ENCODE measurements around the gene PLIN1.

DNA sequence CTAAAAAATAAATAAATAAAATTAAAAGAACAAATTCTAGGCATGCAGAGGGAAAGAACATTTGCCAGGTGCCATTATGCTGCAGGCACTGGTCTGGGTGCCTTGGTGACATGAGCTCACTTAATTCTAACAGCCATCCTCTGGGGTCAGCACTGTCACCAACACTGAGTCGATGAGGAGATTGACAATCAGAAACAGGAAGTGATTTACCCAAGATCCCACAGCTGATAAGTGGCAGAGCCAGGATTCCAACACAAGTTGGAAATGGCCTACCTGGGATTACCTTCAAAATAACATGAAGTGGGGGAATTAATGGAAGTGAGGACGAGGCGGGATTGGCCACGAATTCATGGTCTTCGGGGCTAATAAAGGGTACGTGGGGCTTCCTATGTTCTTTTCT, 3.6 kb downstream of the PLIN1 start:
- TF ChIP-seq CTCF (IDR thresholded peaks at IDR 0.05 in 2 of 3, conservative IDR thresholded peaks at IDR 0.05 in 1 of 3; ENCODE audit: control insufficient read depth in 2 of 3, extremely low read depth in 1 of 3, insufficient read depth in 1 of 3, low read depth in 3 of 3, low read length in 3 of 3) = no peak
- no peak for TF ChIP-seq POLR2AphosphoS5 (IDR thresholded peaks at IDR 0.05; ENCODE audit: low read length)
- TF ChIP-seq, protein P1, sequence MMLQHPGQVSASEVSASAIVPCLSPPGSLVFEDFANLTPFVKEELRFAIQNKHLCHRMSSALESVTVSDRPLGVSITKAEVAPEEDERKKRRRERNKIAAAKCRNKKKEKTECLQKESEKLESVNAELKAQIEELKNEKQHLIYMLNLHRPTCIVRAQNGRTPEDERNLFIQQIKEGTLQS (IDR thresholded peaks at IDR 0.05; ENCODE audit: borderline replicate concordance, extremely low read depth, low read depth, low read length) = no peak
- no peak for TF ChIP-seq SP1 (IDR thresholded peaks at IDR 0.05; ENCODE audit: low read depth, low read length)
- TF ChIP-seq, protein P2, sequence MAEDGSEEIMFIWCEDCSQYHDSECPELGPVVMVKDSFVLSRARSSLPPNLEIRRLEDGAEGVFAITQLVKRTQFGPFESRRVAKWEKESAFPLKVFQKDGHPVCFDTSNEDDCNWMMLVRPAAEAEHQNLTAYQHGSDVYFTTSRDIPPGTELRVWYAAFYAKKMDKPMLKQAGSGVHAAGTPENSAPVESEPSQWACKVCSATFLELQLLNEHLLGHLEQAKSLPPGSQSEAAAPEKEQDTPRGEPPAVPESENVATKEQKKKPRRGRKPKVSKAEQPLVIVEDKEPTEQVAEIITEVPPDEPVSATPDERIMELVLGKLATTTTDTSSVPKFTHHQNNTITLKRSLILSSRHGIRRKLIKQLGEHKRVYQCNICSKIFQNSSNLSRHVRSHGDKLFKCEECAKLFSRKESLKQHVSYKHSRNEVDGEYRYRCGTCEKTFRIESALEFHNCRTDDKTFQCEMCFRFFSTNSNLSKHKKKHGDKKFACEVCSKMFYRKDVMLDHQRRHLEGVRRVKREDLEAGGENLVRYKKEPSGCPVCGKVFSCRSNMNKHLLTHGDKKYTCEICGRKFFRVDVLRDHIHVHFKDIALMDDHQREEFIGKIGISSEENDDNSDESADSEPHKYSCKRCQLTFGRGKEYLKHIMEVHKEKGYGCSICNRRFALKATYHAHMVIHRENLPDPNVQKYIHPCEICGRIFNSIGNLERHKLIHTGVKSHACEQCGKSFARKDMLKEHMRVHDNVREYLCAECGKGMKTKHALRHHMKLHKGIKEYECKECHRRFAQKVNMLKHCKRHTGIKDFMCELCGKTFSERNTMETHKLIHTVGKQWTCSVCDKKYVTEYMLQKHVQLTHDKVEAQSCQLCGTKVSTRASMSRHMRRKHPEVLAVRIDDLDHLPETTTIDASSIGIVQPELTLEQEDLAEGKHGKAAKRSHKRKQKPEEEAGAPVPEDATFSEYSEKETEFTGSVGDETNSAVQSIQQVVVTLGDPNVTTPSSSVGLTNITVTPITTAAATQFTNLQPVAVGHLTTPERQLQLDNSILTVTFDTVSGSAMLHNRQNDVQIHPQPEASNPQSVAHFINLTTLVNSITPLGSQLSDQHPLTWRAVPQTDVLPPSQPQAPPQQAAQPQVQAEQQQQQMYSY (CRISPR knock-in tag; IDR thresholded peaks at IDR 0.05) = no peak
- TF ChIP-seq TBL1XR1 (IDR thresholded peaks at IDR 0.05; ENCODE audit: low read depth, low read length) = no peak
- TF ChIP-seq, protein P3, sequence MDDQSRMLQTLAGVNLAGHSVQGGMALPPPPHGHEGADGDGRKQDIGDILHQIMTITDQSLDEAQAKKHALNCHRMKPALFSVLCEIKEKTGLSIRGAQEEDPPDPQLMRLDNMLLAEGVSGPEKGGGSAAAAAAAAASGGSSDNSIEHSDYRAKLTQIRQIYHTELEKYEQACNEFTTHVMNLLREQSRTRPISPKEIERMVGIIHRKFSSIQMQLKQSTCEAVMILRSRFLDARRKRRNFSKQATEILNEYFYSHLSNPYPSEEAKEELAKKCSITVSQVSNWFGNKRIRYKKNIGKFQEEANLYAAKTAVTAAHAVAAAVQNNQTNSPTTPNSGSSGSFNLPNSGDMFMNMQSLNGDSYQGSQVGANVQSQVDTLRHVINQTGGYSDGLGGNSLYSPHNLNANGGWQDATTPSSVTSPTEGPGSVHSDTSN (IDR thresholded peaks at IDR 0.05; ENCODE audit: insufficient replicate concordance, low read depth, low read length) = no peak
- no peak for TF ChIP-seq POLR2A (IDR thresholded peaks at IDR 0.05; ENCODE audit: low read depth, low read length)
- no peak for TF ChIP-seq EGR1 (IDR thresholded peaks at IDR 0.05; ENCODE audit: borderline replicate concordance in 1 of 2, low read depth in 2 of 2, low read length in 2 of 2)
- no peak for TF ChIP-seq BCL3 (IDR thresholded peaks at IDR 0.05; ENCODE audit: borderline replicate concordance, insufficient read depth, low read depth, low read length, poor library complexity, severe bottlenecking)
- TF ChIP-seq SREBF2 (IDR thresholded peaks at IDR 0.05; ENCODE audit: low read length) = no peak
- no peak for TF ChIP-seq ZNF622 (IDR thresholded peaks at IDR 0.05)
